HG02938 (cell line): ENCODE measurements around the gene ERLIN1.

Experiments used
- ATAC-seq: cut with Tn5 transposase; IDR thresholded peaks from one replicate; pipeline ENCODE4 v1.9.1; 2021; ENCODE audit warnings: mild to moderate bottlenecking, moderate library complexity; ENCODE audit not compliant: unreplicated experiment

The ERLIN1 gene

DNA sequence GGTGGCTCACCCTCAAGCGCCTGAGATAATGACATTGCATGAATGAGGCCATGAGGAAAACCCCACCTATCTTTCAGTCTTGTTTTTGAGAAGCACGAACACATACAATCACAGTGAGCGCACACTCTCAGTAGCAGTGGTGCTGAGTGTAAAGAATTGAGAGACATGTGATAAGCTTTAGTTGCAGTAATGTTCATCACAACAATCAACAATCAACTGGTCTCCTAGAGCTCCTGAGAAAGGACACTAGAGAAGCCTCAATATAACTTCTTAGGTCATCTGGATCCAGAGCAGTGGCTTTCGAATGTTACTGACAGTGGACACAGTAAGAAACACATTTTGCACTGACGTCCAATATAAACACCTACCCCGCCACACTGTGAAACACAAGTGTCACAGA, 12.8 kb downstream of the ERLIN1 start:
- ATAC-seq = no peak

DNA sequence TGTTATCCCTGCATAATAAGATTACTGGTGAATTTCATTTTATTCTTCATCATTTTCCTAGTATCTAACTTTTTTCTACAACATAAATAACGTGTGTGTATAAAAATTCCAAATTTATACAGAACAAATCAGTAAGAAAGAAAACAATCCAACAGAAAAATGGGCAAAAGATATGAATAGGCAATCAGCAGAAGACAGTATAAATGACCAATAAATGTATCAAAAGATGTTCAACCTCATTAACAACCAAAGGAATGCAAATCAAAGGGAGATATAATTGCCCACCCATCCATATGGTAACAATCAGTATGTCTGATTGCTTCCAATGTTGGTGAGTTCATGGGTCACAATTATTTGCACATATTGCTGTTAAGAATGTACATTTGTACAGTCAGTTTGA, 13.5 kb downstream of the ERLIN1 start:
- no peak for ATAC-seq

DNA sequence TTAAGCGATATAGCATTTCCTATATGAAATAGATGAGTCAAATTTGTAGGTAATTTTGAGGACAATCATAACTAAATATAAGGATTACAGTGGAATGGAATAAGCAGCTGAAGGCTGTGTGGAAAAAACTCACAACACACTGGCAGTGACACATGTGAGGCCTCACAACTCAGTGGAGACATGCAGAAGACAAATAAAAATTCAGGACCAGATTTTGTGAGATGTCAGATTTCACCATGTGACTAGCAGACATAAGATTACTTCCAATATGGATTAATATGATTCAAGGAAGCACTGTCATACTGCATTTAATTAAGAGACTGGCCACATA, 17.6 kb downstream of the ERLIN1 start:
- no peak for ATAC-seq

DNA sequence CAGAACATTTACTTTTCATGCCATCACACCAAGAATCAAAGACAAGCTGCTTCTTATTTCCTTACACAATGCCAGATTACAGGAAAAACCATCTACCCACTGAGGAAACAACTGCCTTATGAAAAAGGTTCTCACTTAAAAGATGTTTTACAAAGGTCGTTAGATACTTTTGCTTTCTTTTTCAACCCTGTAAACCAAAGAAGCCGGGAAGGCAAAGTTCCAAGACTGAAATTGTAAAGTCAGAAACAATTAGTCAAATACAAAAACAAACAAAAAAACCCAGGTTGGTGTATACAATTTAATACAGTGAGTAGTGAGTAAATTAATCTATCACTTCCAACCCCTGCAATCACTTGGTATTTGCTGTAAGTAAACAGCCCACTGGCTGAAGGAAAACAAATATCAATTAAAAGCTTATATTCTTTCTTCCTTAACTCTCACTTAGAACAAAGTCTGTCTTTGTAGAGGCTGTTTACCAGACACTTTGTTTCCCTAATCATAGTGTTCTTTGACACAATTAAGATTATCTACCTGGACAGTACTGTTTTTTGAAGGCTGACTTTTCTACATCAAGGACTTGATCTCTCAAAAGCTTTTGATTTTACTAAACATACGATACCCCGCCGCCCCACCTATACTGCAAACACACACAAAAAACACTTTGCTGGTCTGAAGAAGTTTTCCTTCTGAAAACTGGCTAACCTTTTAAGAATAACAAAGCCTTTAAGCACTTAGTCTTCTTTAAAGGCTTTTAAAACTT, 18.1 kb downstream of the ERLIN1 start:
- no peak for ATAC-seq

DNA sequence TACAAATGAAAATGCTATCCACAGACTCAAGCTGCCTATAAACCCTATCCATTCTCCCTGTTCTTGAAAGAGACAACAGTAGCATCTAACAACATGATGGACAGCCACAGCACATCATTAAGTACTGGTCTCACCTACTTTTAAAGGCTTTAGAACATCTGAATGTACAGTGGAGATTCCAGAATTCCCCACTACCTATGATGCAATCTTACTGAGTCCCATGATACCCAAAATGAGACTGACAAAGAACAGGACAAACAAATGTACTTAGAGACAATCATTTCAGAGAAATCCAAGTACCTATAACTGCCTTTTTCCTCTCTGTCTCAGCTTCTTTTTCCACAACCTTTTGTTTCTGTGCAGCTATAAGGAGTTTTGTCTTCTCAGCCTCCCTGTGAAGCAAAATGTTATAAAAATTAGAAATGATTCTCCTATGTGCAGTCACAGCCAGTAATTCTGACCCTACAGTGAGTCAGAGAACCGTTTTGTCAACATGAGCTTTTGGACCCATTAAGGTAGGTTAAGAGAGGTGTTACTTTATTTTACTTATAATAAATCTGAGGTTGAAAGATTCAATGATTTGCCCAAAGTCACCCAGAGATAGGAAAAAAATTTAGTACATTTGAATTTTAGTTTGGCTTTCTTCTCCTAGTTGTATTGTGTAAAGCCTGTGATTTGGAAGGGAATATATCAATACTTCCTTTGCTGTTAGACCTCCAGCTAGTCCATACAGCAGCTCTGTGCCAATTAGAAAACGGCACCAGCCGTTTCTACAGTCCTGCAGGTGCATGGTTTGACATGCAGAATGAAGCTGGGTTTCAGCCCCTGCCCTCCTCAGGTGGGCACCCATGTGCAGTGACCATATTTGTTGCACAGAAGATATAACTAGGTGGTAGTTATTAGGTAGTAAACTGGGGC, 21.9 kb downstream of the ERLIN1 start:
- ATAC-seq = no peak

DNA sequence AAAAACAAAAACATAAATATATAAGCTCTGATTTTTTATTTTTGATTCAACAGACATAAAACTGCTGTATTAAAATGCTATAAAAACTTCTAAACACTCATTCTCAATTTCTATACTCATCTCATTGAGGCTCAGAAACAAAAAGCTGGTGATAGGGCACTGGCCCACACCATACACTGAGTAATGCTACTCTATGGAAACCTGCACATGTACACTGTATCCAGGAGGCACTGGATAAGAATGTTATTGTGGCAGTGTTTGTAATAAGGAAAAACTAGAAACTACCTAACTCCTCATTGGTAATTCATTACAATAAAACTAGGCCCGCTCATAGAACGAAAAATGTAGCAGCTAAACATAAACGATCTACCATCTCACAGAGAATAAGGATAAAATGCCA, 23.1 kb downstream of the ERLIN1 start:
- no peak for ATAC-seq

DNA sequence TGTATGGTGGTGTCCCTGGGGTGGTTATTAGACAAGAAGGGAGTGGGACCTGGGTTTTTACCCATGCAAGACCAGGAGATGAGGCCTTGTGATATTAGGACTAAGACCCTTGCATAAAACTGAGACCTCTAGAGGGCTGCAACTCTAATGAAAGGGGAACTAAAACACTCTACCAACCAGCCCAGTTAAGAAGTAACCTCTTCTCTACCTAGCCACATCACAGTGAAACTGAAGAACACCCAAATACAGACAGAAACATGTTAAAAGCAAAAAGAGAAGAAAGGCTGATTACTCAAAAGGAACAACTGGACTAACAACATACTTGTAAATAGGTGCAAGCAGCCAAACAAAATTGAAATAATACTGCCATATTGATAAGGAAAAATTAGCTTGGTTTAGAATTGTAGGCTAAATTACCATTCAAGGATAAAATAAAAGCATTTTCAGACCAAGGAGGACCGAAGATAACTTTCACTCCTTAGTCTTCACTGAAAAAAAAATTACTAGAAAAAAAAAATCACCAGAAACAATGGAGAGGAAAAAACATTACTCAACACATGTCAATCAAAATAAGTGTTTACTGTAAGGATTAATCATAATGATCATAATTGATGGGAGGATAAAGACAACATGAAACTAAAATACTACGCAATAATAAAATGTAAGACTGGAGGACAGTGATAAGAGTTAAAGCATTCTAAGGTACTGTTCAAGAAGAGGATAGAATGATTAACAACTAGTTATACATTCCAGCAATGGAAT, 27.6 kb downstream of the ERLIN1 start:
- peak; percentile 97 for ATAC-seq

DNA sequence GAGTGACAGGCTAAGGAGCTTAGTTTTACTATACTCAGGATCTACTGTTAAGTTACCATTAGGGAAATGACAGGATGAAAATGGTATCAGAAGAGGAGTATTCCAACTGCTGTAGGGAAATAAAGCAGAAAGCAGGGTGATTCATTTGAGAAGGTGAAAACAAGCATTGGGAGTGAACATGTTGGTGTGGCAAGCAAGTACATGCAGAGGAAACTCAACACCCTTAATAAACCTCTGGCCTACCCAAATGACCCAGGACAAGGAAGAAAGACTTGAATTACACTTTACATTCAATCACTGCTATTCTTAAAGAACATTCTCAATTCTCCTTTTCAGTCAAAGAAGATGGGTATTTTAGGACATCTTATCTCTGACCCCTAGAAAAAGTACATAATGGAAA, 28.7 kb downstream of the ERLIN1 start:
- ATAC-seq = no peak

DNA sequence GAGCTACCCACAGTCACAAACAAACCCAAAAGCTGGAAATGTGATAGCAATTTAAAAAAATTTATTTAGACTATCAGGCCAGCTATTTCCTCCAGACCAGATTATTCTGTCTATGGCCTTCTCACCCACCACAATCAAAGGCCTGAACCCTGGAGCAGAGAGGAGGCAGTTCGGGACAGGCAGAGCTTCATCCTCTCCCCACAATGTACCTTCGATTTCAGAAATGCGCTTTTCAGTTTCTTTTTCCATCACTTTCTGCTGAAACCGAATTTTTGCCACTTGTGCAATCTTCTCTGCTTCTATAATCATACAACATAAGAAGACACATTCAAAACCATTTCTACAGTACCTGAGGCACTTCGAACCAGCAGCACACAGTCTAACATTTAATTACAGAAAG, 29.9 kb downstream of the ERLIN1 start:
- ATAC-seq = no peak

DNA sequence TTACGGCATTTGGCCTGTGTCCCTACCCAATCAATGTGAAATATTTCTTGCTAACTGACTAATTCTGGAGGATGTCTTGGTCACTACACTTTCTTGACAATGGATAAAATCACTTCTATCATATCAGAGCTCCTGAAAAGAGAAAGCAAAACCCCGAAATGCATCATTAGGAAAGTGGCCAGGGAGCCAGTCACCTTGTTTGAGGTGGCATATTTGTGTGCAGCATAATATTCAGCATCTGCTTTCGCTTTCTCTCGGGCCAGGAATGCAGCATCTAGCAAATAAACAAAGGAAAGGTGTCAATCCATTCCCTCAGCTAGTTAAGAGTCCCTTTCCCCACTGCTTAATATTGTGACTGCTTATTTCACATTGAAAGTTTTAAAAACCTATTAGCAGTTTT, 31.2 kb downstream of the ERLIN1 start:
- no peak for ATAC-seq

DNA sequence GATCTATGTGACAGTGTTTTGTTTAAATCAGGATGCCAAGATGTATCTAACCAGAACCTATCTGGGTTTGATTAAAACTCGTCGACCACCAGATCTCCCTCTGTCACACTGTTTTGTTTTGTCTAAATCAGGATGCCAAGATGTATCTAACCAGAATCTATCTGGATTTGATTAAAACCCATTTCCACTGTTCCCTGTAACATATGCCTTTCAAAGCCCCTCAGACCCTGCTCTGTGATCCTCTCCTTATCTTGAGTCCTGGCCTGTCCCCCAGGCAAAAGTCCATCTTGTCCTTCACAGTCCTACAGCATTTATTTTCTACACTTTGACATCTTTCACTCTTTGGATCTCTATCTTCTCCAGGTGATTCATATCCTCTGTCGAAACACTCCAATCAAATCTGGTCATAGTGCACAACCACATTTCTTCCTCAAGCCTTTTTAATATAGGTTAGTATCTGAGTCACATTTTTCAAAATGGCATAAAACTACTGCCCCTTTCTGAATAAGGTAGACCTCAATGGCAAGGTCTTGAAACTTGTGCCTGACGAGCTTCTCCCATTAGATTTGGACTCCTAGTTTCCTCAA, 32.5 kb downstream of the ERLIN1 start:
- no peak for ATAC-seq

DNA sequence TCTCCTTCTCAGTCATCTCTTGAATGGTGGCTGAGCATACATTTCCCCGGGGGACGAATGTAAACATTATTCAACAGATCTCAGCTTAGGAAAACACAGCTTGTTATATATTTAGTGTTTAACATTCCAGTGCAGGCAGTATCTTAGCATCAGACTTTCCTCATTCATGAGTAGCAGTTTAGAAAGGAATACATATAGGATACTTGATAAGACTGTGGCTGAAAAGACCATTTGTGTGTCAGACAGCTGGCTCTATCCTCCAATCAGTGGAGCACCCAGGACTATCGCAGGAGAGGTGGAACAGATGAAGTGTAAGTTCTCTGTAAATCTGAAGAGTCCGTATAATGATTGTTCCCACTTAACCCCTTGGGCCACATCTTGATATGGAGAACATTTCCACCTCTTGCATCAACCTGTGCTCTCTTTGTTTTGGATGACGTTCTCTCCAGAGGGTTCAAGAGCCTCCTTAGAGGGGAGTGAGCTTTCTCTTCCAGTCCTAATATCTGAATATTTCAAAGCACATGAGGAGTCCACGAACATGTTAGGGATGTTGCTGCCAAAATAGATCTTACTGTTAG, 34.0 kb downstream of the ERLIN1 start:
- ATAC-seq = no peak

DNA sequence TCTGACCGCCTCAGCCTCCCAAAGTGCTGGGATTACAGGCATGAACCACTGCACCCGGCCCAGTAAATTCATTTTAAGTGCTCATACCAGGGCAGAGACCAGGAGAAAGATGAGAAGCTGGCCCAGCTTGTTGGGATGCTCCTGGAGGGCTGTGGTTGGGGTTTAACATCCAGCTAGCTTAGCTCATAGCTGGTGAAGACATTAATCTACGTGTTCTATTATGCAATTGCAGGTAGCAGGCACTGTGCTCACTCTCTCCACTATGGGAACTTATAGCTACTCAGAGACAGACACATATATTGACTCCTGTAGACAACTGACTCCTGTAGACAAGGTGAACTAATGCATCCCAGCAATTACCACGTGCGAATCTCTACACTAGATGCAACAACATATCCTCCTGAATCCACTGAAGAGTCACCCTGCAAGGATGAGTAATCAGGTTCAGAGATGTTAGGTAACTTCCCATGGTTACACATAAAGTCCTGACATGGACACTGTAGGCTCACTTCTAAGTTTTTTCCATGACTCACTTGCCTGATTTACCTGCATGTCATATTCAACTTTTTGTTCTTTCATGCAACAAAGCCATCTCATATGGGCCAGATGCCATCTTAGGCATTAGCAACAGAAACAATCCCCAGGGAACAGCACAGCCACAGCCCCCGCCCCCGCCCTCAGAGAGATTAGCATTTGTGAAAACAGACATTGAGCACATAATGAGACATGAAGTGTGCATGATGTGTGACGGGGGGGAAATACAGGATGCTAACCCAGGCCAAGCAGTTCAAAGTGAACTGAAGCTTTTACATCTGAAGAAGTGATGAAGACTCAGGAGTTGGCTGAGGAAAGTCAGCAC, 37.2 kb downstream of the ERLIN1 start:
- no peak for ATAC-seq

DNA sequence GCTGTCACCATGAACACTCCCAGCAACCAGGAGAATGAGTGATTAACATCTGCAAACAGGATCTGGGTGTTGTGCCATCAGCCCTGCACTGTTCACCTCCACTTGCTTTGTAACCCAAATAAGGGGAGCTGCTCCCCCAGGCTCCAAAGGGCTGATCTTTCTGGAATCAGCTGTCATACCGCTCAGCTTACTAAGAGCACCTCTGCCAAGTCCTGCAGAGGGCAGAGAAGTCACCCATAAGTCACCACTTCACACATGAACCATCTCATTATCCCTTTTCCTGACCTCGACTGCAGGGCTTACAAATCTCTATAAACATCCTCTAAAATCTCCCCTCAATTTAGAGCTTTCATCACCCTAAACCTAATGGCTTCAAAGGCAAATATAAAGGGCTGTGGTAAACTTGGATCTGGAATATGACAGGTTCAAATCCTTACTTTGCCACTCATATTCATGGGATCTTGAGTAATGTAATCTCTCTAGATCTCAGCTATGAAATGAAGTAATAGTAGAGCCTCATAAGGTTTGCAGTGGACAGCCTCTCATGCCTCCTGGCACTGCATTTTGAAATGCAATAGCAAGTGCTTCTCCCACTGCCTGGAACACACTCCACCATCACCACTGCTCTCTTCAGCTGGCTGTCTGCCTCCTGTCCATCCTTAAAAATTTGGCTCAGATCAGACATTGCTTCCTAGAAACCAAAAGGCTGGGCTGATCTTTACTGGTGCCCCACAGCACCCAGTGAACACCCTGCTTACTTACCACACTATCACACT, 38.8 kb downstream of the ERLIN1 start:
- ATAC-seq = no peak

DNA sequence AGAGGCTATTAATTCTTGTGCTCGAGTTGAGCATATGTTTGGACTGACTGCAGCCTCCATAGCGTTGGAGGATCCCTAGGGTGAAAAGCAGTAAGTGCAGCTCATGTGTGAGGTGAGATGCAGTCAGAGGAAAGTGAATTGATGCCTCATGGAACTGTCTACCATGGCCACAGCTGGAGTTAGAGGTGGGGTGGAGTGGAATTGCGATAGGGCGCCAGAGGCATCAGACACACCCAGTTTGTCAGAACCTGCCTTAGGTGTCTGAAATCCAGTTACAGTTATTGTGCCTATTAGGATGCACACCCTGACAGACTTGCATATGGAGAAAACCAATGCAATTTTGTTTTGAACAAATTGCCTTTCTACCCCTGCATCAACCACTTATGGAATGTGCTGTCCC, 39.4 kb downstream of the ERLIN1 start:
- no peak for ATAC-seq

DNA sequence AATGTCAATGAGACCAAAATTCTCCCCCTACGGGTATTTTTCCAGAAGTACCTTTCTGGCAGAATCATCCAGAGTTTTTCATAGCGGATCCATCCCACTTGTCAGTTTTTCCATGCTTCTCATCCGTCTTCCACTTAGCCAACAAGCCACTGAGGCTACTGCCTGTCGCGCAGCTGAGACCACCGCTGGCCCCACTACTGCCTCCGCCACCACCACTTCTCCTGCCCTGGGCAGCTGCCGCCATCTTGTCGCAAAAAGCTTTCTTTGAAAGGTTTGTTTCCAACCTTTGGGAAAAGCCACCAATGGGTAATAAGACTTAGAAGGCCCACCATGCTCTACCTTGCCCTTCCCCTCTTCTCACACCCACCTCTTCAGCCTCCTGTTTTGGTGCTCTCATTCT, 42.1 kb downstream of the ERLIN1 start:
- no peak for ATAC-seq

DNA sequence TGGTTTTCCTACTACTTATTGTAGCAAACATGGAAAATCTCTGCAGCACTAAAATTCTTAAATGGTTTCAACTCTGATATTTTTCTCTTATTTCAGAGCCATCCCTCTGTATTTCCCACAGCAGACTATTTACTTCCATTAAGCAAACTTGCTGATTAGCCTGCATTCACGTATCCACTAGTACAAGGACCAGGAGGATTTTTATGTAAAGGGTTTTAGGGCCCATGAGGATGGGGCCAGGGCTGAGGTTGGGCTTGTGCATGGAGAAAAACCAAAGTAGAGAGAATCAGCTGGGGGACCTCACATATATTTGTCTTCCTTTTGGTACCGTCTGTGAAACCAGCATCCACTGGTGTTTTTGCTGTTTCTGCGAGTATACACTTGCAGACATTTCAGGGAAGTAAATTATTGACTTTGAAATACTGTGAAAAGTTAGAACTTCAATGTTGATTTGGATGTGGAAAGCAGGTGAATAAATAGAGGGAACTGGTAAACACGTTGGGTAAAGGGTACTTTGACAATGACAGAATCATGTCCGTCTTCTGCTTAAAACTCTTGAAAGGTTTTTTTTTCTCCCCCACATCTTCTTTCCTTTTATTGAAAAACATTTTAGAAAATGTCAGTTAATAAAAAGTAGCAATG, 44.3 kb downstream of the ERLIN1 start:
- no peak for ATAC-seq

DNA sequence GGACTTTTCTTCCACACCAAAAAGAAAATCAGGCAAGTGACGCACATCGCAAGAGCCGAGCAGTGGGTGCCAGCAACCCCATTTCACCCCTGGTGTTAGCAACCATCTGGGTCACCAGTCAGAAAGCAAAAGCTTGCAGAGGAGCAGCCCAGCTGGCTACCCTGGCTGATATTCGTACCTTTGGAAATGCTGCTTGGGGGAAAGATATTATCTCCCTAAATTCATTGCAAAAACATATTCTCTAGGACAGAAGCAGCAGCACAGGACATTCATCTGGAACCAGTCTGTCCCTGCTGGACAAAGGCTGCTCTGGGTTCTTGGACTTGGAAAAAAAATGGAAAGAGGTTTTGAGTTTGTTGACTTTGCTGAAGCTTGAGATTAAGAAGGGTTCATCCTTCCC, 45.8 kb downstream of the ERLIN1 start:
- no peak for ATAC-seq
